HEK293 (cell line): Measurements from ENCODE around the gene IGFBP4.

Experiments used
- HIC1 ChIP-seq: fragments of 450-650 bp; formaldehyde crosslinking; IDR thresholded peaks from 2 replicates; pipeline ENCODE4 v1.5.1; 2016; ENCODE audit warnings: missing biosample characterization, missing genetic modification characterization
- ZNF121 ChIP-seq: fragments of 450-650 bp; formaldehyde crosslinking; IDR thresholded peaks from 2 replicates; pipeline ENCODE4 v1.5.1; 2016; ENCODE audit warnings: missing biosample characterization, missing genetic modification characterization
- ZNF140 ChIP-seq: fragments of 450-650 bp; formaldehyde crosslinking; IDR thresholded peaks from 2 replicates; pipeline ENCODE4 v1.5.1; 2016; ENCODE audit warnings: missing biosample characterization, missing genetic modification characterization
- ZNF202 ChIP-seq: fragments of 450-650 bp; formaldehyde crosslinking; IDR thresholded peaks from 2 replicates; pipeline ENCODE4 v1.5.1; 2016; ENCODE audit warnings: missing biosample characterization, missing genetic modification characterization, borderline replicate concordance
- ZNF274 ChIP-seq, 2 experiments: fragments of 200-500 bp in 1 of 2; fragments of 450-650 bp in 1 of 2; sonication (Bioruptor generic) in 1 of 2; formaldehyde crosslinking in 1 of 2; IDR thresholded peaks; 2 replicates each; pipeline versions ENCODE4 v1.5.1 to v1.6.1; 2014 to 2016; ENCODE audit warnings: borderline replicate concordance in 1 of 2, inconsistent platforms in 1 of 2, low read length in 1 of 2, missing biosample characterization in 1 of 2, missing genetic modification characterization in 1 of 2
- ZNF292 ChIP-seq: fragments of 450-650 bp; formaldehyde crosslinking; IDR thresholded peaks from 2 replicates; pipeline ENCODE4 v1.5.1; 2016; ENCODE audit warnings: low read depth, missing biosample characterization, missing genetic modification characterization, borderline replicate concordance
- ZNF639 ChIP-seq: fragments of 450-650 bp; formaldehyde crosslinking; IDR thresholded peaks from 2 replicates; pipeline ENCODE4 v1.5.1; 2016; ENCODE audit warnings: missing biosample characterization, missing genetic modification characterization
- TF ChIP-seq, protein P1 (sequence below): fragments of 450-650 bp; formaldehyde crosslinking; IDR thresholded peaks from 2 replicates; pipeline ENCODE4 v1.5.1; 2016; ENCODE audit warnings: missing biosample characterization, missing genetic modification characterization, low read depth
- TF ChIP-seq, protein P2 (sequence below): fragments of 450-650 bp; formaldehyde crosslinking; IDR thresholded peaks from 2 replicates; pipeline ENCODE4 v1.5.1; 2016; ENCODE audit warnings: missing biosample characterization, missing genetic modification characterization
- TF ChIP-seq, protein P3 (sequence below): fragments of 450-650 bp; formaldehyde crosslinking; IDR thresholded peaks from 2 replicates; pipeline ENCODE4 v1.5.1; 2016; ENCODE audit warnings: missing biosample characterization, missing genetic modification characterization
- TF ChIP-seq, protein P4 (sequence below): fragments of 450-650 bp; formaldehyde crosslinking; IDR thresholded peaks from 2 replicates; pipeline ENCODE4 v1.5.1; 2016; ENCODE audit warnings: missing biosample characterization, missing genetic modification characterization
- TF ChIP-seq, protein P5 (sequence below): fragments of 450-650 bp; formaldehyde crosslinking; IDR thresholded peaks from 2 replicates; pipeline ENCODE4 v1.5.0; 2017; ENCODE audit warnings: missing biosample characterization, missing genetic modification characterization, borderline replicate concordance

- TF ChIP-seq, protein P1, sequence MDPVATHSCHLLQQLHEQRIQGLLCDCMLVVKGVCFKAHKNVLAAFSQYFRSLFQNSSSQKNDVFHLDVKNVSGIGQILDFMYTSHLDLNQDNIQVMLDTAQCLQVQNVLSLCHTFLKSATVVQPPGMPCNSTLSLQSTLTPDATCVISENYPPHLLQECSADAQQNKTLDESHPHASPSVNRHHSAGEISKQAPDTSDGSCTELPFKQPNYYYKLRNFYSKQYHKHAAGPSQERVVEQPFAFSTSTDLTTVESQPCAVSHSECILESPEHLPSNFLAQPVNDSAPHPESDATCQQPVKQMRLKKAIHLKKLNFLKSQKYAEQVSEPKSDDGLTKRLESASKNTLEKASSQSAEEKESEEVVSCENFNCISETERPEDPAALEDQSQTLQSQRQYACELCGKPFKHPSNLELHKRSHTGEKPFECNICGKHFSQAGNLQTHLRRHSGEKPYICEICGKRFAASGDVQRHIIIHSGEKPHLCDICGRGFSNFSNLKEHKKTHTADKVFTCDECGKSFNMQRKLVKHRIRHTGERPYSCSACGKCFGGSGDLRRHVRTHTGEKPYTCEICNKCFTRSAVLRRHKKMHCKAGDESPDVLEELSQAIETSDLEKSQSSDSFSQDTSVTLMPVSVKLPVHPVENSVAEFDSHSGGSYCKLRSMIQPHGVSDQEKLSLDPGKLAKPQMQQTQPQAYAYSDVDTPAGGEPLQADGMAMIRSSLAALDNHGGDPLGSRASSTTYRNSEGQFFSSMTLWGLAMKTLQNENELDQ = no peak
- TF ChIP-seq, protein P2, sequence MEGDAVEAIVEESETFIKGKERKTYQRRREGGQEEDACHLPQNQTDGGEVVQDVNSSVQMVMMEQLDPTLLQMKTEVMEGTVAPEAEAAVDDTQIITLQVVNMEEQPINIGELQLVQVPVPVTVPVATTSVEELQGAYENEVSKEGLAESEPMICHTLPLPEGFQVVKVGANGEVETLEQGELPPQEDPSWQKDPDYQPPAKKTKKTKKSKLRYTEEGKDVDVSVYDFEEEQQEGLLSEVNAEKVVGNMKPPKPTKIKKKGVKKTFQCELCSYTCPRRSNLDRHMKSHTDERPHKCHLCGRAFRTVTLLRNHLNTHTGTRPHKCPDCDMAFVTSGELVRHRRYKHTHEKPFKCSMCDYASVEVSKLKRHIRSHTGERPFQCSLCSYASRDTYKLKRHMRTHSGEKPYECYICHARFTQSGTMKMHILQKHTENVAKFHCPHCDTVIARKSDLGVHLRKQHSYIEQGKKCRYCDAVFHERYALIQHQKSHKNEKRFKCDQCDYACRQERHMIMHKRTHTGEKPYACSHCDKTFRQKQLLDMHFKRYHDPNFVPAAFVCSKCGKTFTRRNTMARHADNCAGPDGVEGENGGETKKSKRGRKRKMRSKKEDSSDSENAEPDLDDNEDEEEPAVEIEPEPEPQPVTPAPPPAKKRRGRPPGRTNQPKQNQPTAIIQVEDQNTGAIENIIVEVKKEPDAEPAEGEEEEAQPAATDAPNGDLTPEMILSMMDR (tag by site-specific recombination) = peak; percentile 76
- TF ChIP-seq ZNF121 (tag by site-specific recombination) (no peak), ZNF292 (tag by site-specific recombination) (no peak), HIC1 (peak; percentile 57; the same call in 1 of the 2 replicates), ZNF274 (IDR thresholded peaks at IDR 0.05; ENCODE audit: low read length) (no peak), ZNF274 (tag by site-specific recombination; IDR thresholded peaks at IDR 0.05; ENCODE audit: borderline replicate concordance) (no peak), ZNF202 (tag by site-specific recombination) (no peak), ZNF140 (tag by site-specific recombination) (no peak), ZNF639 (no peak)
- TF ChIP-seq, protein P3, sequence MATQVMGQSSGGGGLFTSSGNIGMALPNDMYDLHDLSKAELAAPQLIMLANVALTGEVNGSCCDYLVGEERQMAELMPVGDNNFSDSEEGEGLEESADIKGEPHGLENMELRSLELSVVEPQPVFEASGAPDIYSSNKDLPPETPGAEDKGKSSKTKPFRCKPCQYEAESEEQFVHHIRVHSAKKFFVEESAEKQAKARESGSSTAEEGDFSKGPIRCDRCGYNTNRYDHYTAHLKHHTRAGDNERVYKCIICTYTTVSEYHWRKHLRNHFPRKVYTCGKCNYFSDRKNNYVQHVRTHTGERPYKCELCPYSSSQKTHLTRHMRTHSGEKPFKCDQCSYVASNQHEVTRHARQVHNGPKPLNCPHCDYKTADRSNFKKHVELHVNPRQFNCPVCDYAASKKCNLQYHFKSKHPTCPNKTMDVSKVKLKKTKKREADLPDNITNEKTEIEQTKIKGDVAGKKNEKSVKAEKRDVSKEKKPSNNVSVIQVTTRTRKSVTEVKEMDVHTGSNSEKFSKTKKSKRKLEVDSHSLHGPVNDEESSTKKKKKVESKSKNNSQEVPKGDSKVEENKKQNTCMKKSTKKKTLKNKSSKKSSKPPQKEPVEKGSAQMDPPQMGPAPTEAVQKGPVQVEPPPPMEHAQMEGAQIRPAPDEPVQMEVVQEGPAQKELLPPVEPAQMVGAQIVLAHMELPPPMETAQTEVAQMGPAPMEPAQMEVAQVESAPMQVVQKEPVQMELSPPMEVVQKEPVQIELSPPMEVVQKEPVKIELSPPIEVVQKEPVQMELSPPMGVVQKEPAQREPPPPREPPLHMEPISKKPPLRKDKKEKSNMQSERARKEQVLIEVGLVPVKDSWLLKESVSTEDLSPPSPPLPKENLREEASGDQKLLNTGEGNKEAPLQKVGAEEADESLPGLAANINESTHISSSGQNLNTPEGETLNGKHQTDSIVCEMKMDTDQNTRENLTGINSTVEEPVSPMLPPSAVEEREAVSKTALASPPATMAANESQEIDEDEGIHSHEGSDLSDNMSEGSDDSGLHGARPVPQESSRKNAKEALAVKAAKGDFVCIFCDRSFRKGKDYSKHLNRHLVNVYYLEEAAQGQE (tag by site-specific recombination) = no peak
- TF ChIP-seq, protein P4, sequence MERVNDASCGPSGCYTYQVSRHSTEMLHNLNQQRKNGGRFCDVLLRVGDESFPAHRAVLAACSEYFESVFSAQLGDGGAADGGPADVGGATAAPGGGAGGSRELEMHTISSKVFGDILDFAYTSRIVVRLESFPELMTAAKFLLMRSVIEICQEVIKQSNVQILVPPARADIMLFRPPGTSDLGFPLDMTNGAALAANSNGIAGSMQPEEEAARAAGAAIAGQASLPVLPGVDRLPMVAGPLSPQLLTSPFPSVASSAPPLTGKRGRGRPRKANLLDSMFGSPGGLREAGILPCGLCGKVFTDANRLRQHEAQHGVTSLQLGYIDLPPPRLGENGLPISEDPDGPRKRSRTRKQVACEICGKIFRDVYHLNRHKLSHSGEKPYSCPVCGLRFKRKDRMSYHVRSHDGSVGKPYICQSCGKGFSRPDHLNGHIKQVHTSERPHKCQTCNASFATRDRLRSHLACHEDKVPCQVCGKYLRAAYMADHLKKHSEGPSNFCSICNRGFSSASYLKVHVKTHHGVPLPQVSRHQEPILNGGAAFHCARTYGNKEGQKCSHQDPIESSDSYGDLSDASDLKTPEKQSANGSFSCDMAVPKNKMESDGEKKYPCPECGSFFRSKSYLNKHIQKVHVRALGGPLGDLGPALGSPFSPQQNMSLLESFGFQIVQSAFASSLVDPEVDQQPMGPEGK (tag by site-specific recombination) = peak; percentile 47; the same call in 1 of the 2 replicates
- TF ChIP-seq, protein P5, sequence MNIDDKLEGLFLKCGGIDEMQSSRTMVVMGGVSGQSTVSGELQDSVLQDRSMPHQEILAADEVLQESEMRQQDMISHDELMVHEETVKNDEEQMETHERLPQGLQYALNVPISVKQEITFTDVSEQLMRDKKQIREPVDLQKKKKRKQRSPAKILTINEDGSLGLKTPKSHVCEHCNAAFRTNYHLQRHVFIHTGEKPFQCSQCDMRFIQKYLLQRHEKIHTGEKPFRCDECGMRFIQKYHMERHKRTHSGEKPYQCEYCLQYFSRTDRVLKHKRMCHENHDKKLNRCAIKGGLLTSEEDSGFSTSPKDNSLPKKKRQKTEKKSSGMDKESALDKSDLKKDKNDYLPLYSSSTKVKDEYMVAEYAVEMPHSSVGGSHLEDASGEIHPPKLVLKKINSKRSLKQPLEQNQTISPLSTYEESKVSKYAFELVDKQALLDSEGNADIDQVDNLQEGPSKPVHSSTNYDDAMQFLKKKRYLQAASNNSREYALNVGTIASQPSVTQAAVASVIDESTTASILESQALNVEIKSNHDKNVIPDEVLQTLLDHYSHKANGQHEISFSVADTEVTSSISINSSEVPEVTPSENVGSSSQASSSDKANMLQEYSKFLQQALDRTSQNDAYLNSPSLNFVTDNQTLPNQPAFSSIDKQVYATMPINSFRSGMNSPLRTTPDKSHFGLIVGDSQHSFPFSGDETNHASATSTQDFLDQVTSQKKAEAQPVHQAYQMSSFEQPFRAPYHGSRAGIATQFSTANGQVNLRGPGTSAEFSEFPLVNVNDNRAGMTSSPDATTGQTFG (tag by site-specific recombination) = no peak
Measured at GRCh38 chr17:40443196-40443987, at the start of gene IGFBP4.
